OCI-LY1 (cell line): ENCODE results near the gene ORC3.

ENCODE experiments used
- H2AFZ ChIP-seq: fragments of 200-600 bp; sonication (generic), shearing (Covaris generic); 2 replicates; pipeline ENCODE4 v1.6.0; 2014; ENCODE audit warnings: antibody characterized with exemption, mild to moderate bottlenecking, low read length
- H3F3A ChIP-seq: fragments of 200-600 bp; sonication (generic), shearing (Covaris generic); 2 replicates; pipeline ENCODE4 v1.6.0; 2014; ENCODE audit warnings: mild to moderate bottlenecking, antibody characterized with exemption, low read length, moderate library complexity; ENCODE audit not compliant: insufficient read depth
- H3K27ac ChIP-seq: fragments of 200-600 bp; sonication (generic); 2 replicates; pipeline ENCODE4 v1.5.1; 2014; ENCODE audit warnings: low read length, mixed run types, mild to moderate bottlenecking, low read depth; ENCODE audit not compliant: poor library complexity, severe bottlenecking
- H3K27me3 ChIP-seq: fragments of 200-600 bp; sonication (generic); 2 replicates; pipeline ENCODE4 v1.6.0; 2014; ENCODE audit warnings: antibody characterized with exemption, mild to moderate bottlenecking, low read length, moderate library complexity; ENCODE audit not compliant: insufficient read depth
- H3K36me3 ChIP-seq: fragments of 200-600 bp; sonication (generic); 2 replicates; pipeline ENCODE4 v1.6.1; 2014; ENCODE audit warnings: mild to moderate bottlenecking, antibody characterized with exemption, low read length, moderate library complexity, mixed read lengths; ENCODE audit not compliant: insufficient read depth
- H3K4me1 ChIP-seq: fragments of 200-600 bp; sonication (generic); 2 replicates; pipeline ENCODE4 v1.5.1; 2014; ENCODE audit warnings: mild to moderate bottlenecking, low read length, moderate library complexity; ENCODE audit not compliant: insufficient read depth, severe bottlenecking
- H3K4me2 ChIP-seq: fragments of 200-600 bp; sonication (generic), shearing (Covaris generic); 2 replicates; pipeline ENCODE4 v1.6.1; 2014; ENCODE audit warnings: low read length
- H3K4me3 ChIP-seq: fragments of 200-600 bp; sonication (generic); 2 replicates; pipeline ENCODE4 v1.5.1; 2014; ENCODE audit warnings: low read length, low read depth, mild to moderate bottlenecking, mixed read lengths; ENCODE audit not compliant: poor library complexity, severe bottlenecking
- H3K79me2 ChIP-seq: fragments of 200-600 bp; shearing (Covaris generic); 2 replicates; pipeline ENCODE4 v1.6.1; 2016; ENCODE audit warnings: mixed run types, low read length, mixed read lengths; ENCODE audit not compliant: insufficient read depth
- H3K9ac ChIP-seq: fragments of 200-600 bp; sonication (generic), shearing (Covaris generic); 2 replicates; pipeline ENCODE4 v1.6.1; 2014; ENCODE audit warnings: mild to moderate bottlenecking, low read length, mixed read lengths
- H3K9me2 ChIP-seq: fragments of 200-600 bp; sonication (generic), shearing (Covaris generic); 2 replicates; pipeline ENCODE4 v1.6.1; 2014; ENCODE audit warnings: low read depth, mild to moderate bottlenecking, low read length, mixed read lengths
- H3K9me3 ChIP-seq: fragments of 200-600 bp; shearing (Covaris generic); 2 replicates; pipeline ENCODE4 v1.6.1; 2014; ENCODE audit warnings: low read length, mixed read lengths
- H4K20me1 ChIP-seq: fragments of 200-600 bp; sonication (generic), shearing (Covaris generic); 2 replicates; pipeline ENCODE4 v1.6.0; 2016; ENCODE audit warnings: mild to moderate bottlenecking, low read length; ENCODE audit not compliant: insufficient read depth
- CTCF ChIP-seq: fragments of 200-600 bp; sonication (generic), shearing (Covaris generic); IDR thresholded peaks from 2 replicates; pipeline ENCODE4 v1.5.1; 2017; ENCODE audit warnings: mild to moderate bottlenecking, antibody characterized with exemption, low read length, moderate library complexity, mixed read lengths
- EZH2 ChIP-seq: fragments of 200-600 bp; sonication (generic), shearing (Covaris generic); IDR thresholded peaks from 2 replicates; pipeline ENCODE4 v1.8.0; 2017; ENCODE audit warnings: borderline replicate concordance, mixed run types, mild to moderate bottlenecking, antibody characterized with exemption, low read length, moderate library complexity, mixed read lengths

ORC3 gene

GRCh38 chr6:87573307-87574024, 16.5 kb upstream of the ORC3 start:
- Histone ChIP-seq H3F3A (no peaks in the 10 kb centered on the region), H2AFZ (no peak overlapping the region), H3K27ac (no peak overlapping the region), H3K4me2 (no peak overlapping the region), H3K36me3 (peaks cover 19% of the 10 kb centered on the region), H3K27me3 (no peaks in the 10 kb centered on the region), H3K4me1 (peaks cover 8% of the 10 kb centered on the region), H3K9ac (no peak overlapping the region), H3K9me3 (no peaks in the 10 kb centered on the region), H3K9me2 (no peaks in the 10 kb centered on the region), H4K20me1 (no peaks in the 10 kb centered on the region), H3K4me3 (no peak overlapping the region), H3K79me2 (peaks cover 29% of the 10 kb centered on the region)
- TF ChIP-seq EZH2, result no peak
- TF ChIP-seq CTCF, result no peak

GRCh38 chr6:87574237-87574804, 15.6 kb upstream of the ORC3 start:
- no peaks in the 10 kb centered on the region for H3F3A ChIP-seq
- no peak overlapping the region for H3K4me2 ChIP-seq
- peaks cover 8% of the 10 kb centered on the region for H3K4me1 ChIP-seq
- no peak for TF ChIP-seq CTCF
- no peak for TF ChIP-seq EZH2
- no peak overlapping the region for H3K4me3 ChIP-seq
- no peaks in the 10 kb centered on the region for H4K20me1 ChIP-seq
- H2AFZ ChIP-seq, result no peak overlapping the region
- H3K27ac ChIP-seq, result no peak overlapping the region
- no peaks in the 10 kb centered on the region for H3K27me3 ChIP-seq
- H3K9me3 ChIP-seq, result no peaks in the 10 kb centered on the region
- H3K36me3 ChIP-seq, result peaks cover 18% of the 10 kb centered on the region
- H3K9me2 ChIP-seq, result no peaks in the 10 kb centered on the region
- no peak overlapping the region for H3K9ac ChIP-seq
- peaks cover 28% of the 10 kb centered on the region for H3K79me2 ChIP-seq

GRCh38 chr6:87575423-87575822, 14.5 kb upstream of the ORC3 start:
- Histone ChIP-seq H3K4me1 (peaks cover 8% of the 10 kb centered on the region), H3K9ac (no peak overlapping the region), H3K27ac (no peak overlapping the region), H3K79me2 (peaks cover 27% of the 10 kb centered on the region), H3K36me3 (peaks cover 20% of the 10 kb centered on the region), H3K9me2 (no peaks in the 10 kb centered on the region), H3F3A (no peaks in the 10 kb centered on the region), H3K27me3 (no peaks in the 10 kb centered on the region), H2AFZ (no peak overlapping the region), H3K4me3 (no peak overlapping the region), H3K4me2 (no peak overlapping the region), H4K20me1 (no peaks in the 10 kb centered on the region), H3K9me3 (no peaks in the 10 kb centered on the region)
- TF ChIP-seq EZH2 (no peak), CTCF (no peak)
